Gastroesophageal sphincter (tissue), 4 donors: ENCODE results near the gene CACNG6. TPM values are rescaled to one million over a fixed set of nuclear protein-coding genes. Genes with fewer than 3 reads are reported as not detected.
"Not testable (repeated sequence)": the region's sequence is repeated elsewhere in the genome, so short reads cannot be mapped to it uniquely, and the experiment has no call there.

Experiments
- ATAC-seq: fragments of 150-250 bp; one replicate; pipeline ENCODE4 v1.9.1; 2016; ENCODE audit warnings: mild to moderate bottlenecking, moderate library complexity
- H3K27ac ChIP-seq, 4 donors: fragments of 200-600 bp; sonication (generic) in 3 of 4; 1 replicate in 3 of 4; 2 replicates in 1 of 4; pipeline ENCODE4 v1.5.1; 2016 to 2019
- H3K27me3 ChIP-seq: fragments of 200-600 bp; sonication (generic); one replicate; pipeline ENCODE4 v1.5.1; 2019
- H3K36me3 ChIP-seq, 2 donors: fragments of 200-600 bp; sonication (generic); one replicate each; pipeline ENCODE4 v1.5.1; 2019; ENCODE audit warnings: control low read depth in 1 of 2
- H3K4me1 ChIP-seq, 3 donors: fragments of 200-600 bp; sonication (generic); 1 replicate in 2 of 3; 2 replicates in 1 of 3; pipeline ENCODE4 v1.5.1; 2016 to 2019; ENCODE audit warnings: control low read depth in 2 of 3
- H3K4me3 ChIP-seq, 2 donors: fragments of 200-600 bp; sonication (generic); one replicate each; pipeline ENCODE4 v1.5.1; 2019; ENCODE audit warnings: mild to moderate bottlenecking in 1 of 2, moderate library complexity in 1 of 2
- H3K9me3 ChIP-seq, 3 donors: fragments of 200-600 bp; sonication (generic); one replicate each; pipeline ENCODE4 v1.5.1; 2017 to 2019; ENCODE audit warnings: control low read depth in 2 of 3
- CTCF ChIP-seq, 4 experiments: fragments of 200-600 bp in 2 of 4; fragments of 450-650 bp in 2 of 4; sonication (generic) in 1 of 4; IDR thresholded peaks; one replicate each; pipeline ENCODE4 v1.5.1; 2017 to 2019; ENCODE audit warnings: antibody characterized with exemption in 4 of 4, mild to moderate bottlenecking in 2 of 4, moderate library complexity in 2 of 4
- EP300 ChIP-seq: sonication (generic); formaldehyde crosslinking; IDR thresholded peaks from one replicate; pipeline ENCODE4 v1.6.1; 2017; ENCODE audit warnings: antibody characterized with exemption, mild to moderate bottlenecking
- POLR2A ChIP-seq, 2 donors: fragments of 450-650 bp; IDR thresholded peaks; one replicate each; pipeline ENCODE4 v1.6.1; 2017; ENCODE audit warnings: antibody characterized with exemption in 2 of 2, mild to moderate bottlenecking in 2 of 2, moderate library complexity in 1 of 2
- POLR2AphosphoS5 ChIP-seq: sonication (generic); formaldehyde crosslinking; IDR thresholded peaks from one replicate; pipeline ENCODE4 v1.6.1; 2017; ENCODE audit warnings: antibody characterized with exemption
- whole genome bisulfite sequencing, 2 donors: methylation state at CpG; one replicate each; pipeline ENCODE4 v1.1.5; 2018; ENCODE audit warnings: low coverage in 1 of 2; 5-methylcytosine and 5-hydroxymethylcytosine counted together
- total RNA-seq, 4 donors: library from RNA; depleted of rRNA; stranded (reverse); fragments of >200 nt; gene quantifications; one replicate each; pipeline ENCODE4 v1.1.0, GENCODE V29; 2016

The CACNG6 gene
- total RNA-seq, 4 donors from 2014 or later: not detected

GRCh38 chr19:53945998-53946397 is 45.4 kb upstream of the CACNG6 start:
- peaks cover 89% of the 10 kb centered on the region for H3K27me3 ChIP-seq
- H3K27ac ChIP-seq: no peak overlapping the region
- no peaks in the 10 kb centered on the region for H3K9me3 ChIP-seq
- 91 to 98% methylated on average over 1 to 2 of the region's 2 CpGs for WGBS, 2 donors
- ATAC-seq: no peak
- no peaks in the 10 kb centered on the region for H3K36me3 ChIP-seq
- TF ChIP-seq POLR2AphosphoS5: no peak
- no peak for TF ChIP-seq POLR2A (IDR thresholded peaks at IDR 0.05)
- no peaks in the 10 kb centered on the region for H3K4me1 ChIP-seq
- H3K4me3 ChIP-seq: no peak overlapping the region

- Histone ChIP-seq H3K27me3 (peaks cover 88% of the 10 kb centered on the region), H3K4me1 (no peaks in the 10 kb centered on the region), H3K27ac (no peak overlapping the region), H3K4me3 (no peak overlapping the region), H3K9me3 (no peaks in the 10 kb centered on the region), H3K36me3 (no peaks in the 10 kb centered on the region)
- ATAC-seq: no peak
- WGBS, 2 donors: 61 to 71% methylated on average over 4 to 5 of the region's 5 CpGs
- TF ChIP-seq EP300 (no peak), POLR2A (IDR thresholded peaks at IDR 0.05) (no peak), POLR2AphosphoS5 (no peak), CTCF (IDR thresholded peaks at IDR 0.05) (no peak)
Measured at GRCh38 chr19:53947624-53948023, 43.8 kb upstream of the CACNG6 start.

- not testable (repeated sequence) for H3K27ac ChIP-seq, H3K4me3 ChIP-seq, H3K36me3 ChIP-seq, H3K4me1 ChIP-seq, ATAC-seq, H3K9me3 ChIP-seq
- peaks cover 88% of the 10 kb centered on the region for H3K27me3 ChIP-seq
- 65 to 81% methylated on average over 3 to 5 of the region's 5 CpGs for WGBS, 2 donors
Measured at GRCh38 chr19:53948611-53949010, 42.8 kb upstream of the CACNG6 start.

GRCh38 chr19:53951436-53951835 is 40.0 kb upstream of the CACNG6 start:
- no peaks in the 10 kb centered on the region for H3K4me1 ChIP-seq
- no peaks in the 10 kb centered on the region for H3K36me3 ChIP-seq
- no peak for ATAC-seq
- no peak overlapping the region for H3K27ac ChIP-seq
- H3K4me3 ChIP-seq: no peak overlapping the region
- TF ChIP-seq EP300: no peak
- no peak for TF ChIP-seq CTCF (IDR thresholded peaks at IDR 0.05)
- TF ChIP-seq POLR2AphosphoS5: no peak
- TF ChIP-seq POLR2A (IDR thresholded peaks at IDR 0.05): no peak
- 45 to 53% methylated on average over 5 to 6 of the region's 11 CpGs for WGBS, 2 donors
- no peaks in the 10 kb centered on the region for H3K9me3 ChIP-seq
- peaks cover 93% of the 10 kb centered on the region for H3K27me3 ChIP-seq

GRCh38 chr19:53951947-53952346 is 39.5 kb upstream of the CACNG6 start:
- H3K27me3 ChIP-seq: peaks cover 94% of the 10 kb centered on the region
- H3K27ac ChIP-seq: no peak overlapping the region
- 70 to 100% methylated on average over 2 of the region's 9 CpGs for WGBS, 2 donors
- no peaks in the 10 kb centered on the region for H3K36me3 ChIP-seq
- H3K9me3 ChIP-seq: no peaks in the 10 kb centered on the region
- no peak overlapping the region for H3K4me3 ChIP-seq
- H3K4me1 ChIP-seq: no peaks in the 10 kb centered on the region
- no peak for TF ChIP-seq EP300
- no peak for TF ChIP-seq POLR2A (IDR thresholded peaks at IDR 0.05)
- TF ChIP-seq POLR2AphosphoS5: no peak
- TF ChIP-seq CTCF (IDR thresholded peaks at IDR 0.05): no peak
- ATAC-seq: no peak

- TF ChIP-seq EP300 (no peak), POLR2AphosphoS5 (no peak), CTCF (IDR thresholded peaks at IDR 0.05) (no peak), POLR2A (IDR thresholded peaks at IDR 0.05) (no peak)
- H3K36me3 ChIP-seq: no peaks in the 10 kb centered on the region
- no peaks in the 10 kb centered on the region for H3K9me3 ChIP-seq
- no peaks in the 10 kb centered on the region for H3K4me1 ChIP-seq
- H3K27me3 ChIP-seq: peaks cover 94% of the 10 kb centered on the region
- no peak for ATAC-seq
- no peak overlapping the region for H3K27ac ChIP-seq
- 50 to 83% methylated on average over 1 to 5 of the region's 8 CpGs for WGBS, 2 donors
- H3K4me3 ChIP-seq: no peak overlapping the region
Measured at GRCh38 chr19:53953383-53953782, 38.1 kb upstream of the CACNG6 start.
